H9 (cell line): ENCODE results near the gene POLDIP3. TPM values are rescaled to one million over a fixed set of nuclear protein-coding genes. Genes with fewer than 3 reads are reported as not detected.

Experiments used
- DNase-seq: peaks from one replicate; pipeline ENCODE4 v3.0.0-alpha.2; 2017
- H2AFZ ChIP-seq: one replicate; pipeline ENCODE4 v1.6.1; 2013; ENCODE audit warnings: mild to moderate bottlenecking, low read length, control low read depth, moderate library complexity
- H2AK5ac ChIP-seq: 2 replicates; pipeline ENCODE4 v1.6.1; 2013; ENCODE audit warnings: low read length, control low read depth, mixed read lengths; ENCODE audit not compliant: insufficient read length
- H2BK120ac ChIP-seq: one replicate; pipeline ENCODE4 v1.6.1; 2013; ENCODE audit warnings: low read depth, mild to moderate bottlenecking, low read length, control low read depth, inconsistent platforms; ENCODE audit not compliant: poor library complexity, severe bottlenecking
- H2BK12ac ChIP-seq: 2 replicates; pipeline ENCODE4 v1.6.1; 2013; ENCODE audit warnings: low read length, control low read depth, mixed read lengths, low read depth; ENCODE audit not compliant: insufficient read length
- H2BK15ac ChIP-seq: 2 replicates; pipeline ENCODE4 v1.6.1; 2013; ENCODE audit warnings: low read depth, low read length, control low read depth
- H2BK20ac ChIP-seq: one replicate; pipeline ENCODE4 v1.6.1; 2013; ENCODE audit warnings: low read depth, mild to moderate bottlenecking, low read length, control low read depth, inconsistent platforms; ENCODE audit not compliant: poor library complexity, severe bottlenecking
- H2BK5ac ChIP-seq: 2 replicates; pipeline ENCODE4 v1.6.1; 2013; ENCODE audit warnings: low read length, control low read depth, mixed read lengths; ENCODE audit not compliant: insufficient read length
- H3K14ac ChIP-seq: 2 replicates; pipeline ENCODE4 v1.6.1; 2013; ENCODE audit warnings: low read length, control low read depth; ENCODE audit not compliant: insufficient read depth
- H3K18ac ChIP-seq: 2 replicates; pipeline ENCODE4 v1.6.1; 2013; ENCODE audit warnings: low read depth, mild to moderate bottlenecking, mixed read lengths, low read length, control low read depth; ENCODE audit not compliant: insufficient read length
- H3K23ac ChIP-seq: 2 replicates; pipeline ENCODE4 v1.6.1; 2013; ENCODE audit warnings: low read length, control low read depth, mixed read lengths, low read depth; ENCODE audit not compliant: insufficient read length
- H3K23me2 ChIP-seq: 2 replicates; pipeline ENCODE4 v1.6.1; 2013; ENCODE audit warnings: low read depth, mild to moderate bottlenecking, mixed read lengths, low read length, control low read depth; ENCODE audit not compliant: insufficient read length, poor library complexity, severe bottlenecking
- H3K27ac ChIP-seq: 2 replicates; pipeline ENCODE4 v1.5.1; 2013; ENCODE audit warnings: low read length, control low read depth, mixed read lengths, low read depth; ENCODE audit not compliant: insufficient read length
- H3K27me3 ChIP-seq: 2 replicates; pipeline ENCODE4 v1.6.1; 2013; ENCODE audit warnings: low read length, control low read depth, inconsistent platforms; ENCODE audit not compliant: insufficient read depth
- H3K4ac ChIP-seq: 2 replicates; pipeline ENCODE4 v1.6.1; 2013; ENCODE audit warnings: low read depth, mild to moderate bottlenecking, control low read depth, inconsistent platforms, low read length, moderate library complexity
- H3K4me1 ChIP-seq: 2 replicates; pipeline ENCODE4 v1.6.1; 2013; ENCODE audit warnings: low read length, control low read depth, inconsistent platforms; ENCODE audit not compliant: insufficient read depth
- H3K4me2 ChIP-seq: 2 replicates; pipeline ENCODE4 v1.6.1; 2013; ENCODE audit warnings: low read length, control low read depth, mixed read lengths; ENCODE audit not compliant: insufficient read length, insufficient read depth
- H3K56ac ChIP-seq: 2 replicates; pipeline ENCODE4 v1.6.1; 2013; ENCODE audit warnings: low read depth, mild to moderate bottlenecking, mixed read lengths, low read length, control low read depth; ENCODE audit not compliant: insufficient read length
- H3K79me1 ChIP-seq: 2 replicates; pipeline ENCODE4 v1.6.1; 2013; ENCODE audit warnings: low read depth, mild to moderate bottlenecking, moderate library complexity, low read length, control low read depth, inconsistent platforms; ENCODE audit not compliant: insufficient read depth, poor library complexity, severe bottlenecking
- H3K79me2 ChIP-seq: 2 replicates; pipeline ENCODE4 v1.6.1; 2013; ENCODE audit warnings: low read length, control low read depth, inconsistent platforms; ENCODE audit not compliant: insufficient read depth
- H3K9ac ChIP-seq: 2 replicates; pipeline ENCODE4 v1.6.1; 2013; ENCODE audit warnings: low read length, control low read depth, mixed read lengths; ENCODE audit not compliant: insufficient read length; ENCODE audit errors: extremely low read depth
- H3K9me3 ChIP-seq: one replicate; pipeline ENCODE4 v1.6.1; 2013; ENCODE audit warnings: low read depth, low read length, inconsistent platforms; ENCODE audit not compliant: control insufficient read depth
- H3T11ph ChIP-seq: one replicate; pipeline ENCODE4 v1.6.1; 2013; ENCODE audit warnings: mild to moderate bottlenecking, low read length, control low read depth, inconsistent platforms
- H4K20me1 ChIP-seq: one replicate; pipeline ENCODE4 v1.6.1; 2013; ENCODE audit not compliant: control insufficient read depth, insufficient read length, insufficient read depth
- H4K5ac ChIP-seq: 2 replicates; pipeline ENCODE4 v1.6.1; 2013; ENCODE audit warnings: low read depth, mild to moderate bottlenecking, mixed read lengths, low read length, control low read depth; ENCODE audit not compliant: insufficient read length
- H4K8ac ChIP-seq: replicated peaks from 2 replicates; pipeline ENCODE4 v1.6.1; 2013; ENCODE audit warnings: low read length, control low read depth, mixed read lengths, low read depth; ENCODE audit not compliant: insufficient read length
- H4K91ac ChIP-seq: 2 replicates; pipeline ENCODE4 v1.6.1; 2013; ENCODE audit warnings: low read depth, mild to moderate bottlenecking, moderate library complexity, mixed read lengths, low read length, control low read depth; ENCODE audit not compliant: insufficient read length
- H3K27ac Mint-ChIP-seq, 3 experiments: 2 replicates in 2 of 3; 3 replicates in 1 of 3; pipeline ENCODE4 v1.8.0; 2020 to 2021; ENCODE audit warnings: mixed read lengths in 3 of 3, mild to moderate bottlenecking in 1 of 3, moderate library complexity in 1 of 3
- H3K27me3 Mint-ChIP-seq: 2 replicates; pipeline ENCODE4 v1.8.0; 2021; ENCODE audit warnings: low read depth, mild to moderate bottlenecking, moderate library complexity, mixed read lengths
- H3K36me3 Mint-ChIP-seq, 3 experiments: 2 replicates in 2 of 3; 3 replicates in 1 of 3; pipeline ENCODE4 v1.8.0; 2020 to 2021; ENCODE audit warnings: low read depth in 3 of 3, mixed read lengths in 3 of 3; ENCODE audit not compliant: insufficient read depth in 1 of 3
- H3K4me1 Mint-ChIP-seq, 2 experiments: 2 replicates each; pipeline ENCODE4 v1.8.0; 2020; ENCODE audit warnings: mixed read lengths in 2 of 2
- H3K4me3 Mint-ChIP-seq, 2 experiments: 2 replicates in 1 of 2; 3 replicates in 1 of 2; pipeline ENCODE4 v1.8.0; 2020 to 2021; ENCODE audit warnings: mild to moderate bottlenecking in 2 of 2, mixed read lengths in 2 of 2, moderate library complexity in 1 of 2
- H3K9me3 Mint-ChIP-seq, 2 experiments: 2 replicates in 1 of 2; 3 replicates in 1 of 2; pipeline ENCODE4 v1.8.0; 2020; ENCODE audit warnings: mild to moderate bottlenecking in 2 of 2, mixed read lengths in 2 of 2, moderate library complexity in 1 of 2
- CTCF ChIP-seq: fragments of 200-600 bp; sonication (generic); conservative IDR thresholded peaks from 3 replicates; pipeline ENCODE4 v1.8.0; 2021; ENCODE audit warnings: antibody characterized with exemption, mild to moderate bottlenecking
- WGBS: extraction: QIAGEN DNeasy Blood & Tissue Kit; methylation state at CpG from one replicate; pipeline ENCODE4 v1.1.7; 2013; ENCODE audit warnings: missing lambda C conversion rate, low lambda C conversion rate, mixed read lengths; ENCODE audit not compliant: insufficient read length; ENCODE audit errors: extremely low coverage; 5-methylcytosine and 5-hydroxymethylcytosine counted together
- total RNA-seq: library from RNA; stranded (reverse); gene quantifications from 2 replicates; pipeline ENCODE4 v1.2.1, GENCODE V29; 2021

Gene POLDIP3
- total RNA-seq, 1 experiment from 2014 or later, result 90.8 TPM

- no peaks in the 10 kb centered on the region for H3K23me2 ChIP-seq
- H3K18ac ChIP-seq, result no peak overlapping the region
- H2BK5ac ChIP-seq, result no peak overlapping the region
- no peak overlapping the region for H3K27ac ChIP-seq
- no peaks in the 10 kb centered on the region for H4K20me1 ChIP-seq
- Mint-ChIP-seq H3K36me3 (peaks cover 37 to 75% (median 59%) of the 10 kb centered on the region in 3 experiments), H3K27me3 (no peaks in the 10 kb centered on the region), H3K4me1 (peaks cover 8 to 11% of the 10 kb centered on the region in 2 experiments), H3K4me3 (no peak overlapping the region), H3K9me3 (no peaks in the 10 kb centered on the region; a peak in 1 of 5 replicates), H3K27ac (no peak overlapping the region; a peak in 1 of 7 replicates)
- no peak overlapping the region for H2BK12ac ChIP-seq
- H4K5ac ChIP-seq, result no peak overlapping the region
- no peak for DNase-seq
- no peak overlapping the region for H2AK5ac ChIP-seq
- H3K79me1 ChIP-seq, result no peaks in the 10 kb centered on the region
- H3K27me3 ChIP-seq, result no peaks in the 10 kb centered on the region
- no peak overlapping the region for H3K14ac ChIP-seq
- no peak for TF ChIP-seq CTCF
- no peak overlapping the region for H3T11ph ChIP-seq
- no peak overlapping the region for H3K23ac ChIP-seq
- WGBS, result no CpG with 5 or more reads among the region's 8 CpGs
- H3K4ac ChIP-seq, result no peak overlapping the region
- H2AFZ ChIP-seq, result no peak overlapping the region
- no peak overlapping the region for H3K56ac ChIP-seq
- no peak overlapping the region for H4K8ac ChIP-seq
- no peaks in the 10 kb centered on the region for H3K9me3 ChIP-seq
- H2BK120ac ChIP-seq, result no peak overlapping the region
- H3K79me2 ChIP-seq, result no peaks in the 10 kb centered on the region; the same call in 1 of the 2 replicates
- H3K4me1 ChIP-seq, result no peaks in the 10 kb centered on the region
- H3K9ac ChIP-seq, result no peak overlapping the region
- H2BK20ac ChIP-seq, result no peak overlapping the region
- no peak overlapping the region for H3K4me2 ChIP-seq
- H4K91ac ChIP-seq, result no peak overlapping the region
- no peak overlapping the region for H2BK15ac ChIP-seq
These were observed 29.6 kb downstream of the POLDIP3 start for GRCh38 chr22:42585096-42585495.
